Measurements from ENCODE around the gene FFAR3.
"Not testable (repeated sequence)": the region's sequence is repeated elsewhere in the genome, so short reads cannot be mapped to it uniquely, and the experiment has no call there.

Gene FFAR3

GRCh38 chr19:35351411-35352176, 6.7 kb upstream of the FFAR3 start:
- no peak for DNase-seq

GRCh38 chr19:35352177-35352447, 6.1 kb upstream of the FFAR3 start:
- DNase-seq, result no peak

GRCh38 chr19:35352448-35353304, 5.6 kb upstream of the FFAR3 start:
- DNase-seq, result peak; percentile 72

- DNase-seq, result no peak
Observed at GRCh38 chr19:35353635-35354034, 4.6 kb upstream of the FFAR3 start.

GRCh38 chr19:35354898-35355297, 3.4 kb upstream of the FFAR3 start:
- DNase-seq, result no peak

GRCh38 chr19:35355791-35356460, 2.3 kb upstream of the FFAR3 start:
- no peak for DNase-seq

- not testable (repeated sequence) for DNase-seq
Observed at GRCh38 chr19:35358834-35359233, 574 bp downstream of the FFAR3 start.

GRCh38 chr19:35359395-35359794, 1.1 kb downstream of the FFAR3 start:
- DNase-seq, result not testable (repeated sequence)

- DNase-seq, result not testable (repeated sequence)
Observed at GRCh38 chr19:35360081-35360480, 1.8 kb downstream of the FFAR3 start.

GRCh38 chr19:35360880-35361420, 2.7 kb downstream of the FFAR3 start:
- peak; percentile 75 for DNase-seq

- no peak for DNase-seq
Observed at GRCh38 chr19:35362261-35363000, 4.2 kb downstream of the FFAR3 start.

- DNase-seq, result no peak
Observed at GRCh38 chr19:35363001-35363590, 4.8 kb downstream of the FFAR3 start.

- DNase-seq, result no peak
Observed at GRCh38 chr19:35363711-35364425, 5.6 kb downstream of the FFAR3 start.

GRCh38 chr19:35365303-35365702, 7.0 kb downstream of the FFAR3 start:
- no peak for DNase-seq

- no peak for DNase-seq
Observed at GRCh38 chr19:35368378-35368777, 10.1 kb downstream of the FFAR3 start.

GRCh38 chr19:35369522-35369921, 11.3 kb downstream of the FFAR3 start:
- no peak for DNase-seq

- DNase-seq, result no peak
Observed at GRCh38 chr19:35370722-35371121, 12.5 kb downstream of the FFAR3 start, which contains the start of gene GPR42. TSS of gene GPR42 (plus strand) at chr19:35371068. CDS start at chr19:35371360, 292 bp downstream.

GRCh38 chr19:35373492-35373891, 15.2 kb downstream of the FFAR3 start:
- no peak for DNase-seq

- not testable (repeated sequence) for DNase-seq
Observed at GRCh38 chr19:35374031-35374430, 15.8 kb downstream of the FFAR3 start.

GRCh38 chr19:35375505-35376307, 17.4 kb downstream of the FFAR3 start:
- no peak for DNase-seq

- DNase-seq, result no peak
Observed at GRCh38 chr19:35377656-35378055, 19.4 kb downstream of the FFAR3 start.
